ENCODE data around the gene FHIP1B.

Gene FHIP1B

DNA sequence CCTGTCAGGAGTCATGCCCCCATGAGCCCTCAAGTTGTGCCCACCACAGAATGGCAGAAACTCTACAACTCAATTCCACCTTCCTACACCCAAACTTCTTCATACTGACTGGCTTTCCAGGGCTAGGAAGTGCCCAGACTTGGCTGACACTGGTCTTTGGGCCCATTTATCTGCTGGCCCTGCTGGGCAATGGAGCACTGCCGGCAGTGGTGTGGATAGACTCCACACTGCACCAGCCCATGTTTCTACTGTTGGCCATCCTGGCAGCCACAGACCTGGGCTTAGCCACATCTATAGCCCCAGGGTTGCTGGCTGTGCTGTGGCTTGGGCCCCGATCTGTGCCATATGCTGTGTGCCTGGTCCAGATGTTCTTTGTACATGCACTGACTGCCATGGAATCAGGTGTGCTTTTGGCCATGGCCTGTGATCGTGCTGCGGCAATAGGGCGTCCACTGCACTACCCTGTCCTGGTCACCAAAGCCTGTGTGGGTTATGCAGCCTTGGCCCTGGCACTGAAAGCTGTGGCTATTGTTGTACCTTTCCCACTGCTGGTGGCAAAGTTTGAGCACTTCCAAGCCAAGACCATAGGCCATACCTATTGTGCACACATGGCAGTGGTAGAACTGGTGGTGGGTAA is 35.1 kb downstream of the FHIP1B start, which contains the start of gene OR52W1:
OR52W1 (plus strand) TSS at position 51 of the 637 bp plus-strand sequence; CDS start at position 51, 0 bp downstream.
- DNase-seq: no peak

DNA sequence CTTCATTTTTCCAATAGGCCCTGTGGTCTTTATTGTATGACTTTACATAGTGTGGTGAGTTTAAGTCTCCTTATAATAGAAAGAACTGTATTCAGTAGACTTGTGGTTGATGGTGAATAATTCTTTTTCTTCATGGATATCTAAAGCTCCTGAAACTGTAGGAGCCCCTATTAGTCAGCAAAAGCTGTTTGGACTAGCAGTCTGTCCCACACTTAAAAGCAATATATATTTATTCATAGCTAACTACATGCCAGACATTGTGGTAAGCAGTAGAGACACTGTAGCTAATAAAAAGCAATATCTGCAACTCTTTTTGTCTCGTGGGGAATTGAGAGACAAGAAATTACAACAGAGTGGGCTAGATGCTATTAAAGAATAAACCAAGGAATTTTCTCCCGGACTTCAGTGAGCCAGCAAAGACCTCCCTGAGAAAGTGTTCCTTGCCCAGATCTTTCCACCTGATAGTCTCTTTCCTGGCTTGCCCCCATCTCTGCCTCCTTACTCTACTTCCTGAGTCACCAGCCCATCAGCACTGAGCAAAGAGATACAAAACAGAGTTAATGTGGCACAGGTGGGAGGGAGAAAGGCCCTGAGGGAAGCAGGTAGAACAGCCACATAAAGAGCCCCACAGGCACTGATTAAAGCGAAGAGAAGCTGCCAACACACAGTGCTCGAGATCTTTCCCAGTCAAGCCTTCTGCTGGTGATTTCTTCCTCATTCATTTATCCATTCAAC is 36.8 kb downstream of the FHIP1B start:
- DNase-seq: no peak

DNA sequence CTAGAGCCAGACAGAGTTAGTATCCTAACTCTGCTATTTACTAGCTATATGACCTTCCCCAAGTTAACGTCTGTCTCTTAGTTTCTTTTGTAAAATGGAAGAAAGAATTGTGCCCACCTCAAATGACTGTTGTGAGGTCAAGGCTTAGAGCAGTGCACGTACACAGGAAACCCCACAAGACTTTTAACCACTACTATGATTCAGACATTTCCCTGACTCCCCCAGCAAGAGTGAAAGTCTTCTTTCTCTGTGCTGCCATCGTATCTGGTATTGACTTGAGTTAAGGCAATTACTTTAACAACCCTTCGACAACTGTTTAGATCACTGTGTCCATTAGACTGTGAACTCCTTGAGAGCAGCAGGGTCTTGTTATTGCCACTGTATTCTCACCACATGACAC is 38.0 kb downstream of the FHIP1B start:
- DNase-seq: no peak

DNA sequence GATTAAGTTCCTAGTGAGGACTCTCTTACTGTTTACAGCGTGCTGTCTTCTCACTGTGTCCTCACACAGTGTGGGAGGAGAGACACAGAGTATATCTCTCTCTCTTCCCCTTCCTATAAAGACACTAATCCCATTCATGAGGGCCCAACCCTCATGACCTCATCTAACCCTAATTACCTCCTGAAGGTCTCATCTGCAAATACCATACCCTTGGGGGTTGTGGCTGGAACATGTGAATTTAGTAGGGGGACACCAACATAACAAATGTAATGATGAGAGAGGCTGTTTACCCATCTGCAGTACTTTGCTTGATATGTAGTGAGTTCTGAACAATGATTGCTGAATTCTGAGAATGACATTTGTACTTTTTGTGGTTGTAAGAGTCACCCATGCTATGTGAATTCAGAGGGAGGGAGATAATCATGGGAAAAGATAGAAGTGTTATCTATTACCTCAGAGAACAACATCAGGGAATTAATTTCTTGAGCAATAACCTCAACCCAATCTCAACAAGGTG is 40.3 kb downstream of the FHIP1B start:
- no peak for DNase-seq

DNA sequence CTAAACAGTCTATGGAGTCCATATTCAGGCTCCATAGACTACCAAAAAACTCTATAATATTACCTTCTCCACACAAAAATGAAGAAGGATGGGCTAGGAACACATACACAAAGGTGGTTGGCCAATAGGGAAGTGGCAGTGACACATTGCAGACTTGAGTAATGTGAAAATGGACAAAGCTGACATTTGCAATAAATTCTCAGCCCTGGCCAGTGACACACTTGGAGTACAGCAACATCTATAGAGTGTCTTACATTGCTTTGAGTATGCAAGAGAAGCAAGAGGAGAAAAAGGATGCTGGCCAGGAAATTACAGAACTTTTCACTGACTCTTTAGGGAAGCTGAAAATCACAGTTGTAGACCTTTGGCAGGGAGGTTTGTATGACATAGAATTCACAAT is 42.7 kb downstream of the FHIP1B start:
- DNase-seq: no peak

DNA sequence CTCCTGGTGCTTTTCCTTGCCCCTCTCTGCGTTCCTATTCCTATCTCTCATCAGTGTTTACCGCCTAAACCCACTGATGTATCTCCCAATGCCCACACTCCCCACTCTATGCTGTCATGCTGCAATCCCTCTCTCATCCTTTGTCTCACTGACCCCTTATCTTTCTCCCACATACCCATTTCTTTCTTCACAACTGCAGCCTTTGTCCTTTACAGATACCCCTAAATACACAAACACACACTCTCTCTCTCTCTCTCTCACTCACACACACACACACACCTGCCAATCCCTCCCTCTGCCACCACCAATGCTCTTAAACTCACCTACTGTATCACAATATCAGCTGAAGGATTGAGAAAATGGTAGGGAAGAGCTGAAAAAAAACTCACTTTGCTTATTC is 59.0 kb downstream of the FHIP1B start:
- DNase-seq: no peak

DNA sequence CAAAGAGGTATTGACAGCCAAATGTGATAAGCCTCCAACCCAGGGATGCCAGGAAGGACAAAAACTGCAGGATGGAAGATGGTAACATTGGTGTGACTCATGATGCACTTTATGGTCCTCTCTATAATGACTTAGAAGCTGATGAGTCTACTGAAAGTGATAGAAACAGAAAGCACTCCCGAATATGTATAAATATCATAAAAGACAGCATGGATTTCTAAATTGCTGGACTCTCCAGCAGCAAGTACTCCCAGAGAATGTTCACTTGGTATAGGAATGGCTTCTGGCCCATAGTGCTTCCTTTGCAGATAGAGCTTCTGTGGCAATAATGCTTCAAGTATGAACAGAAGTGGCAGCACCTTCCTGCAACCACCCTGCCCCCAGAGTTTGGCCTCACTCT is 64.2 kb downstream of the FHIP1B start, which contains the start of gene OR52B2:
OR52B2 (minus strand) TSS at position 101 of the 400 bp plus-strand sequence; CDS start at position 101, 0 bp downstream.
- no peak for DNase-seq
